C4-2B (cell line): ENCODE data around the gene ALOX5AP.

Experiments used
- ZFX ChIP-seq: fragments of 450-650 bp; IDR thresholded peaks from 2 replicates; pipeline ENCODE4 v1.6.1; 2017
- TF ChIP-seq, protein P1 (sequence below): fragments of 450-650 bp; conservative IDR thresholded peaks from 2 replicates; pipeline ENCODE4 v1.5.1; 2017; ENCODE audit warnings: mild to moderate bottlenecking

DNA sequence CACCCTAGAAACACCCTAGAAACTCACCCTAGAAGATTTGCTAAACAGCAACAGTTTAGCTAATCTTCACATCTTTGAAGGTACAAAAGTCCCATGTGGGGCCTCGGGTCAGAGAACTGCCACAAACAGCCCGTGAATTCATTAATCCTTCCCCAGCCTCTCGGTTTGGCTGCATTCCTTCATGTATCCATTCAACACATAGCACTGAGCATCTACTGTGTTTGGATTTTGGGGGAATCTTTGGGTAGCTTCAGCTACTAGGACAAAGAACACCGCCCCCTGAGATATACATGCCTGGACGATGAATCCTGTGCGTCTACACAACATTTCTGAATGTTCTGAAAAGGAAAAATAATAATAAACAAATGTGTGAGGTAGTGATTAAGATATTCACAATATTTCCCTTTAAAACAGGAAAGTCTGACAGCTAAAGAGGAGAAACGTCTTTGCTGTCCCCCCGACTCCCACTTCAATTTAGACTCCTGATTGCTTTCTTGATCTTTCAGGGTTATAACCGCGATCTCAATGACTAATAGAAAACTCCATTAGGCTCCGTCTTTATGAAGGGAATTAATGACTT is 63.5 kb downstream of the ALOX5AP start:
- TF ChIP-seq, protein P1, sequence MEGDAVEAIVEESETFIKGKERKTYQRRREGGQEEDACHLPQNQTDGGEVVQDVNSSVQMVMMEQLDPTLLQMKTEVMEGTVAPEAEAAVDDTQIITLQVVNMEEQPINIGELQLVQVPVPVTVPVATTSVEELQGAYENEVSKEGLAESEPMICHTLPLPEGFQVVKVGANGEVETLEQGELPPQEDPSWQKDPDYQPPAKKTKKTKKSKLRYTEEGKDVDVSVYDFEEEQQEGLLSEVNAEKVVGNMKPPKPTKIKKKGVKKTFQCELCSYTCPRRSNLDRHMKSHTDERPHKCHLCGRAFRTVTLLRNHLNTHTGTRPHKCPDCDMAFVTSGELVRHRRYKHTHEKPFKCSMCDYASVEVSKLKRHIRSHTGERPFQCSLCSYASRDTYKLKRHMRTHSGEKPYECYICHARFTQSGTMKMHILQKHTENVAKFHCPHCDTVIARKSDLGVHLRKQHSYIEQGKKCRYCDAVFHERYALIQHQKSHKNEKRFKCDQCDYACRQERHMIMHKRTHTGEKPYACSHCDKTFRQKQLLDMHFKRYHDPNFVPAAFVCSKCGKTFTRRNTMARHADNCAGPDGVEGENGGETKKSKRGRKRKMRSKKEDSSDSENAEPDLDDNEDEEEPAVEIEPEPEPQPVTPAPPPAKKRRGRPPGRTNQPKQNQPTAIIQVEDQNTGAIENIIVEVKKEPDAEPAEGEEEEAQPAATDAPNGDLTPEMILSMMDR = no peak
- no peak for TF ChIP-seq ZFX
